HG03457 (cell line): ENCODE measurements around the gene RNF32.
A peak's percentile ranks its signal among the peaks of the same experiment; 100 is the strongest.
"Not testable (repeated sequence)": the region's sequence is repeated elsewhere in the genome, so short reads cannot be mapped to it uniquely, and the experiment has no call there.

ENCODE experiments used
- ATAC-seq: cut with Tn5 transposase; IDR thresholded peaks from one replicate; pipeline ENCODE4 v1.9.1; 2021; ENCODE audit warnings: moderate number of reproducible peaks; ENCODE audit not compliant: unreplicated experiment

The RNF32 gene

DNA sequence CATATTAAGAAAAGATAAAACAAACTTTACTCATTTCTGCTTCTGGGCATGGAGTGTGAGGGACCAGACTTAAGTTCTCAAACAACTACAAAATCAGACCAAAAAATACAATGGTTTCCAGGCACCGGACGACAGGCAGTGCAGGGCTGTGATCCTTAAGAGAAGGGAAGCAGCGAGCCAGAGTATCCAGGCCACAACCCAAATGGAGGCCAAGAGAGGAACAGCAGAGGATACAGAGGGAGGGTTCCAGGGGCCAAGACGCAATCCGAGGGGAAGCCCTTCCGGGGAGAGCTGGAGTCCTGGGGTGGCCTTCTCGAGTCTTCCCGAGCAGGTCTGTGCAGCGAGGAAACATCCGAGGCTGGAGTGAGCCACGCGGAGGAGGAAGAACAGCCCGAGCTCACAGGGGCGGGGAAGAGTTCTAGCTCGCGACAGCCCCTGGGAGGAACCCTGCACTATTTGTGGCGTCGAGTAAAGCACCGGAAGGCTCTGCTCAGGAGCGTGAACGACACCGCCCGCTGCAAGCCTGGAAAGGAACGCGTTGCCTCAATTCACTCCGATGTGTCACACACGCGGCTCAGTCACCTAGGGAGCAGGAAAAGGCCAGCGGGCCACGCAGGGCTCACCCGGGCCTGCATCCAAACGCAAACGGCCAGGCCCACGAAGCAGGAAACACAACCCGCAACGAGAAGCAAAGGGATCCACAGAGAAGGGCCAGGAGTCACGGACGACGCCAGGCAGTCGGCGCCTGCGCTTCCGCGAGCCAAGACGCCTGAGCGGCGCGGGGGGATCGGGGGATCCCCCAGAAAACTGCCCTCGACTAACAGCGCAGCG is 933 bp upstream of the RNF32 start:
- no peak for ATAC-seq

DNA sequence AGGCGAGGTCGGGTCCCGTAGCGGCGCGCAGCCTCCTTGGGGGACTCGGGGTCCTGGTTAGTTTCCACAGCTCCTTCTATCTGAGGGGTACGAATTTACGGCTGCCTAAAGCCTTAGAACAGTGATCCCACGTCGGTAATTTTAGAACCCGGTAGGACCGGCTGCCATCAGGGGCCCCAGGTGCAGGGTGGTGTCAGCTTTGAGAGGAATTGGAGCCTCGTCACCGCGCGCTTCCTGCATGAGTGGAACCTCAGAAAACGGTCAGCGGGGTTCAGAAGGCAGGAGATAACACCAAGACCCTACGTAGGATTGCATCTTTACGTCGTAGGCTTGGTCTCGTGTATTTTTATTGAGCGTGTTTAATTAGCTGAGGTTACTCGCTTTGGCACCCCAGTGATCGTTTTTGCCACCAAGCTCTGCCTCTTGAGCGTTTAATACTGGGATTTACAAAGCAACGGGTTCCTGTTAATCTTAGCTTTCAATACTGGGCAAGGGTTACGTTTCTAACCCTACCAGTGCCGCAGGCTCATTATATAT is 443 bp downstream of the RNF32 start:
- peak; percentile 47 for ATAC-seq

DNA sequence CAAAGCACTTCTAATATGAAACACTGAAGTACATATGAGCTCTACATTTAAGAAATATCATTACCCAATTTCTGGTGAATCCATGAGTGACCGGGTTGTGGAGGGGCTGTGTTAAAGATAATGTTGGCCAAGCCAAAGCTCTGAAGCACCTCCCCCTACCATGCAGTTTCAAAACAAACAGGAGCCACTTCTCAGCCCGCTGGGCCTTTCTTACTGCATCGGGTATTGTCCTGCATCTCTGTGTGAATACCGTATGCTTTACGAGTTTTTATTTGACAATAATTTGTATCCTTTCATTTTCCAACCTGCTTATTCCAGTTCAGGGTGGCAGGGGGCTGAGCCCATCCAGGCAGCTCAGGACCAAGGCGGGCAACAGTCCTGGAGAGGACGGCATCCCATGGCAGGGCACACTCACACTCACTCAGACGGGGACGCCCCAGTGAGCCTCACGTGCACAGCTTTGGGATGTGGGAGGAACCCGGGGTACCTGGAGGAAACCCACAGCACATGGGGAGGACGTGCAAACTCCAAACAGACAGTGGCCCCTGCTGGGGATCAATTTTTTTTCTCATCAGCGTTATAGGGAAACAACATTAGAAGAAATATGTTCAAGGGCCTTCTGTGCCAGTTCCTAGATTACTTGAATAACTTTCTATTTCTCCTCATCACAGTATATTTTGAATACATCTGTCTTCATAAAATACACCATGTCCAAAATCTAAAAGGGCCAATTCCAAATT is 1.9 kb downstream of the RNF32 start:
- no peak for ATAC-seq

DNA sequence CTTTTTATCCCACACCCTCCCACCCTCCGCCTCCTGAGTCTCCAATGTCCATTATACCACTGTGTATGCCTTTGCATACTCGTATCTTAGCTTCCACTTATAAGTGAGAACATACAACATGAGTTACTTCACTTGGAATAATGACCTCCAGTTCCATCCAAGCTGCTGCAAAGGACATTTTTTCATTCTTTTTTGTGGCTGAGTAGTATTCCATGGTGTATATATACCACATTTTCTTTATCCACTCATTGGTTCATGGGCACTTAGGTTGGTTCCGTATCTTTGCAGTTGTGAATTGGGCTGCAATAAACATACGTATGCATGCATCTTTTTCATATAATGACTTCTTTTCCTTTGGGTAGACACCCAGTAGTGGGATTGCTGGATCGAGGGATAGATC is 6.8 kb downstream of the RNF32 start:
- not testable (repeated sequence) for ATAC-seq

DNA sequence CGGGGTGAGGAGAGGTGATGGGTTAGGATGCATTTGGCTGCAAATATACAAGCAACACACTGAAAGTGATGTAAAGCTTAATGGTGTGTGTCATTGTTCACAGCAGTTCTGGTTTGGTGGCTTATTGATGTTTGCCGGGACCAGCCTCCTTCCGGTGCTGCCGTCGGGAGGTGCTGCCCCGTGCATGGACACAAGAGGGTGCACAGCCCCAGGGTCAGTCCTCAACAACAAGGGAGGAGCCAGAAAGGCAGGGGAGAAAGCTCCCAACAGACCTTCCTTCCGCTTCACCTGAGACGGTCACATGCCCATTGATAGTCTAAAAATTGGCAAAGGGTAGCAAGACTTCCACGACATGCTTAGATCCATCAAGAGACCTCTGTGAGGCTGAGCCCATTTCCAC is 9.5 kb downstream of the RNF32 start:
- ATAC-seq = no peak

DNA sequence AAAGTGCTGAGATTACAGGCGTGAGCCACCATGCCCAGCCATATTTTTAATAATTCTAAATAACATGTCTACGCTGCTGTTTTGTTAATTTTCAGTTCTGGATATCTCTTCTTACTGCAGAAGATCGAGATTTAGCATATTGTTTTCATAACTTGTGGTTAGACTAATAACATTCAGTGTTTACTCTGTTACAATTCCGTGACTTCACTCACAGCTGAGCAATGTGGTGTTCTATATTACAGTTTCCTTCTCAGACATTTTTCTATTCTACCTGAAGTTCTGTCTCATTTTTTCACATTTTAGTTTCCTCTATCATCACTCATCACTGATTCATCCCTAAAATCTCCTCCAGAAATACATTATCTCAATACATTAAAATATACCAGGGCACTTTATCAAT is 10.9 kb downstream of the RNF32 start:
- ATAC-seq = no peak

DNA sequence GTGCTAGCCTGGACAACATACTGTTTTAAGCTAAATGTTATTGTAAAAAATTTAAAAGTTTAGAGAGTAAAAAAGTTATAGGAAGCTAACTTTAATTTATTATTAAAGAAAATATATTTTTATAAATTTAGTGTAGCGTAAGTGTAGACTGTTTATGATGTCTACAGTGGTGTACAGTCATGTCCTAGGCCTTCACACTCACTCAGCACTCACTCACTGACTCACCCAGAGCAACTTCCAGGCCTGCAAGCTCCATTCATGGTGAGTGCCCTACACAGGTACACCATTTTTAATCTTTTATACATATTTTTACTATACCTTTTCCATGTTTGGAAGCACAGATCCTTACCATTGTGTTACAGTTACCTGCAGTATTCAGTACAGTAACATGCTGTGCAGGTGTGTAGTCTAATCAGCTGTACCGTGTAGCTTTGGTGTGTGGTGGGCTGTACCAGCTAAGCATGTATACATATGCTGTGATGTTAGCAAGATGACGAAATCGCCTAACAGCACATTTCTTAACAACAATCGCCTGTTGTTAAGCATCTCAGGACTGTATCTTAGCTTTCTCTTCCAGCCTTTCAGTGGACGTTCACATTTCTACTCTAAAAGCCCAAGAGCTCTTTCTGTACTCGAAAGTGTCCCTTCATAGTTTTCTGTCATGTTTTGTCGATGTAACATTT is 12.5 kb downstream of the RNF32 start:
- ATAC-seq = no peak

DNA sequence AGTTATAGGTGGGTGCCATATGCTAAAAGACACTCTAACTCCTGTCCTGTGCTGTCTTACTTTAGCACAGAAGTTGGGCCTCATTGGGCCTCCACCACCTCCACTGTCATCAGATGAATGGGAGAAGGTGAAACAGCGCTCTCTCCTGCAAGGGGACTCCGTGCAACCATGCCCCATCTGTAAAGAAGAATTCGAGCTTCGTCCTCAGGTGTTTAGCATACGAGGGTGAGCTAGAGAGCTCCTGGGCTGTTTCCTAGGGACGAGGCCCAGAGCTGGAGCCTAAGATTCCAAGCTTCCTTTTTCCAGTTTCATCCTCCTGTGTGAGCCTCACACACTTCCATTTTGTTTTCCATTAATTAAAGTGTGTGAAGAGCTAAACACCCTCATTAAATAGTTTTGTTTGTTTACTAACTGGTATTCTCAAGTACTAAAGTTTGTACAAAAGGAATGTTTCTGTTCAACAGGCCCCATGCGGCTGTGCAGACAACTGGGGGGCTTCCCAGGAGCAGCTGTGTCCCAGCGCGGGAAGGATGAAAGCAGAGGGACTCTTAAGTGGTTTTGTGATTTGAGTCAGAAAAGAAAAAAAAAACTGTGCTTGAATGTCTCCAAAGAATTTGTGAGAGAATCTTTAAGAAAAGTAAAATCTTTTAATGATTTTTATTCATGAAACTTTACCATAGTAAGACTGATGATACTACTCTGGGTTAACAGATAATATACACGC is 14.1 kb downstream of the RNF32 start:
- no peak for ATAC-seq

DNA sequence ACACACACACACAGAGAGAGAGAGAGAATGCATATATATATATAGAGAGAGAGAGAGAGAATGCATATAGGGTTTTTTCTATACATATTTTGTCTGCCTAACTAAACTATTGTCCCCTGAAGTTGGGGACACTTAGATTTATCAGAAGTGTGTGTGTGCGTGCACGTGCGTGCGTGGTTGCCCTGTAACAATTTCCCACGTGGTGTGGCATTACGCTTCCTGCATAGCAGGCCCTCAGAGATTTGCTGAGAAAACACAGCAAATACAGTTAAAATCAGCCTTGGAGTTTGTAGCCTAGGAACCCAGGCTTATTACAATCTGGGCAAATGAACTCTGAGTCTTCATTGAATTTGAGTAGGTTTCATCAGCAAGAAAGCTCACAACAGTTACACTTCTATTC is 14.7 kb downstream of the RNF32 start:
- no peak for ATAC-seq

DNA sequence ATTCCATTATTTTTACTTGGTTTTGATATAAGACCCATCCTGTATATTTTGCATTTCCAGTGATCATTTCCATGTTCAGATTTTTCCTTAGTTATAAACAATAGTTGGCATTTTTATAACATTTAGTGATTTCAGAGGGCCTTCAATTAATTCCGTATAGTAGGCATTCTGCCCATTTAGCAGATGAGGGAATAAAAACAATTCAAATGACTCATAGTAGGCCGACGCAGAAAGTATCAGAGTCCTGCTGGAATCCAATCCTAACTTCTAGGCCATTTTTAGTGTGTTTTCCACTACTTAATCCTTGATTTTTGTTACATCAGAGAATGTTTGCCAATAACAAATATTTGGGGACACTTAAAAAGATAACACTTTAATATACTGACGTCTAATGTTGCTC is 15.4 kb downstream of the RNF32 start:
- no peak for ATAC-seq

DNA sequence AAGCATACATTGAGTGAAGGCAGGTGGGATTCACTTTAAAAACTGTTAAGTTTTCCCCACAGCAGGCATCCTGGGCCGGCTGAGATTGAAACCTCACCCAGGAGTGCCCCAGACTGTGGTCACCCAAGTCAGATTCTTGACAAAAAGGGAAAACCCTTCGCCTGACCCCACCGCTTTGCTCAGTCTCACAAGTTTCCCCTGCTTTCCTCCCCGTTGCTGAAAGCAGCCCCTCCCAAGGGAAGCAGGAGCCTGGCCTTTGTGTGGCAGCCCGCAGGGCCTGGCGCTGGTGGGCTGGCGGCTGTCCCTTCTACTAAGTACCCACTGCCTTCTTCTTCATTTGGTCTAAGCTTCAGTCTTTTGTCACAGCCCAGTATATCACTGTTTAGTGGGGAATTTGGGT is 16.0 kb downstream of the RNF32 start:
- ATAC-seq = no peak

DNA sequence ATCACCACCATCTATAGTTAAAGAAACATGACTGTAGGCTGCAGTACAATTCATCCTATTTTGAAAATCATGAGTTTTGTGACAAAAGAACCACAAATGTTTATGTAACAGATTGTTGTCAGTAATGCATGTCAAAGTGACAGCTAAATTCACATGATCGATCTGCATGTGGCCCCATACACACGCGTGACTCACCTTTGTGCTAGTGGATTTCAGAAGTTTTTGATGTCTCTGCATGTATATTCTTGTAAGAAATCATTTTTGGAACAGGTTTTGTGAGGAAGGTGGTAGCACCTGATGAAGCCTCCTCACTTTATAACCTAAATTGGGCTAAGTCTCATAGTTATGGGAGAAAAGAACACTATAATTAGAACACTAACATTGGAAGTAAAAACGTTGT is 17.1 kb downstream of the RNF32 start:
- no peak for ATAC-seq

DNA sequence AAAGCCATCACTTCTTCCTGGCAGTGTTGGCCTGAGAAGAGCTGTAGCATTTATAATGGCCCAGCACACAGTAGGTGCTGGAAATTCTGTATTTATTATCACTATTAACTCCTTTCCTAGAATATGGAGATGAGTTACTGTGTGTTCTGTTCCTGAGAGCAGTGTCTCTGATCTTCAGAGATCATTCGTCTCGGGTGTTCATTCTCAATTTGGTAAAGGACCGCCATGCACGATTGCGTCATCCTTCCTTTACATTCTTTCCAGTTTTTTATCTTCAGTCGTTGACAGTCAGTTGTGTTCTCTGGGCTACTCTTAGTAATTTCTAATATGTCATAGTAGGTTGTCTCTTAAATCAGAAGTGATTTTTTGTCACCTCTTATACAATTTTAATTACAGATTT is 18.6 kb downstream of the RNF32 start:
- ATAC-seq = no peak

DNA sequence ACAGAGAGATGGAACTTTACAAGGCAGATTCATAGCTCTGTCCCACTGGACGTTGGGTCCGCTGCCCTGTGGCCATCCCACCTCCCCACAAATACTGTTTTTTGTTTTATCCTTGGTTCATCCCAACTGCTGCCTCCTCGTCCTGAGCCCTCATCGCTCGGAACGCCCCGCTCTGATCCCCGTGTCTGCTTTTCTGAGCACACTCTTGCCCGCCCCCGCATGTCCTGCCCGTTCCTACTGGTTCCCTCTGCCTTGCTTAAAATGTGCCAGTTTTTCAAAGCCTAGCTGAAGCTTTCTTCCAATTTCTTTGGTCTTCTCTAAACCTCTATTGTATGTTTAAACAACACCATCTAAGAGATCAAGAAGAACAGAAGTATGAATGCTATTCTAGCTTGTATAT is 19.4 kb downstream of the RNF32 start:
- no peak for ATAC-seq

DNA sequence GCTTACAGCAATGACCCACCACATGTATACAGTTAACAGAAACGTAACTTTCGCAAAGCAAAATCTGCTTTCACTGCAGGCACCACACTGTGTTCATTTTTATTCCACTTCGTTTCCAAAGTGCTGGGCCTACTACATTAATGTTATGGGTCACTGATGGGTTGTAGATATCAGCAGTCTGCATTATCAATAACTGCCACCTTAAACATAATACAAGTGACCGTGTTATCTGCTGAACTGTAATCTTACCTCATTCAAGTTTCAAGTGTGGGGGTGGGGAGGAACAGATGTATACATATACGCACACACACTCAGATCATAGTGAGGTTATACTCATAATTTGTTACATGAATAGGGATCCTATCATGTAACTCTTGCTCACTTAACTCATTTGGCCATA is 21.1 kb downstream of the RNF32 start:
- ATAC-seq = no peak

DNA sequence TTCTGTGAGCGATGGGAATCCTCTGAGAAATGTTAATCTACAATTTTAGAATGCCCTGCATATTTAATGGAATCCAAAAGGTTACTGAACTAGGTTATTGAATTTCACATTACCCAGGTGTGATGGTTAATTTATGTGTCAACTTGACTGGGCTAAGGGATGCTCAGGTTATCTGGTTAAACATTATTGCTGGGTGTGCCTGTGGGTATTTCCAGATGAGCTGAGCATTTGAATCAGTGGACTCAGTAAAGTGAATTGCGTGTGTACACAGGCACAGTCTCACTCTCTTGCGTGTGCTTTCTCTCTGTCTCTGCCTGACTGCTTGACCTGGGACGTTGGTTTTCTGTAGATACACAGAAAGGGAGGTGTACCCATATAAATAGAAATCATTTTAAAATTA is 21.7 kb downstream of the RNF32 start:
- peak; percentile 56 for ATAC-seq

DNA sequence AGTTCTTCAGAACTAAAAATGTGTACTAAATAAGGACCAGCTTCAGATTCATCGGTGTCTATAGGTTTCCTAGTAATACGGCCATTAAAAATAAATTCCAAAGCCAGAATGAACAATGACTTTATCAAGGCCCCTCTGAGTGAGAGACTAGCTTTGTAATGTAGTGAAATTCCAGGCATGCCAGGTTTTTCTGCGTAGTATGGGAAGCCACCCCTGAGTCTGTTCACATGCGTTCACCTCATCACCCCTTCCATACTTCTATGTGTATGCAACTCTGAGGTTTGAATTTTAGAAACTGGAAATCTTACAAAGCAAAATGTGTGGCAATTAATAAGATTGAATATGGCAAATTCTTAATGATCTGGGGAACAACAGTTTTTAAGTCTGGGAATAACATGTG is 24.5 kb downstream of the RNF32 start:
- no peak for ATAC-seq

DNA sequence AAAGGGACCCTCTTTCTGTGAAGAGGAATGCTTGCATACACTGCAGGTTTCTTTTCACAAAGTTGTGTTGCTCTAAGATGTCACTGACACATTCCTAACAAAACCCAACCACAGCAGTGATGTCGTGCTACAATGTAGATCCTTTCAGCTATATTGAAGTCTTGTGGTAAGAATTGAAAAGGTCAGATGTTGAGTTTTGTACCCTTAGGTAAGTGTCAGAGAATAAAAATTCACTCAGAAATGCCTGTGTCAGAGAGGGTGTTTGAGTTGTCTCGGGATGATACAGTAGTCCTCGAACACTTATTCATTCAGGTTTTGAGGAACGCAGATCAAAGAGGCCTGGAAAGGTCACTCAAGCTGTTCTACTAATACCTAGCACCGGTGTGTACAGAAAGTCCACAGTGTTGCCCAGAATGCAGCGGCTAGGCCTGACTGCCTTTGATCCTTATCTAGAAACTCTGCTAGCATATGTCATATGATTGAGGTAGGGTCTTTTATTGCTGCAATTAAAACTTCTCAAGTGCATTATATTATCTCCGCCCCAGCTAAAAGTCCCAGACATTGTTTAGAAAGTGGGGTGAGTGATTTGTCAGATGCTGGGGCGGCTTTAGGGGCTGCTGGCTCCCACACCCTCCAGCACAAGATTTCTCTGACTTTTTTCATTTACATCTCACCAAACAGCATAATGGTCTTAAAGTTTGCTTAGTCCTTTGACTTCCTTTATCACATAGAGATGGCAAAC is 26.0 kb downstream of the RNF32 start:
- no peak for ATAC-seq

DNA sequence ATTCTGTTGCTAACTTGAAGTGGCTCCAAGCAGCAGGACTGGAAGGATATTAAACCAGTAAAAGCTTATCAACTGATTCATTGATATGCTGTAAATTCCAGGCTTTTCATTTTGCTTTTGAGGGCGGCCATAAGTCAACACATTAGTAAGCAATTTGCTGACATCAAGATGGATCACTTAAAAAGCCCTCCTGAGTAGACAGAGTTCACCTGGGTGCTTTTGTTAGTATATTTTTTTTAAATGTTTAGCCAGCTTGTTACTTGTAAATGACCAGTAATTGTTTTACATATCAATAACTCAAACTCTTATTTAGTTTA is 26.5 kb downstream of the RNF32 start:
- no peak for ATAC-seq

DNA sequence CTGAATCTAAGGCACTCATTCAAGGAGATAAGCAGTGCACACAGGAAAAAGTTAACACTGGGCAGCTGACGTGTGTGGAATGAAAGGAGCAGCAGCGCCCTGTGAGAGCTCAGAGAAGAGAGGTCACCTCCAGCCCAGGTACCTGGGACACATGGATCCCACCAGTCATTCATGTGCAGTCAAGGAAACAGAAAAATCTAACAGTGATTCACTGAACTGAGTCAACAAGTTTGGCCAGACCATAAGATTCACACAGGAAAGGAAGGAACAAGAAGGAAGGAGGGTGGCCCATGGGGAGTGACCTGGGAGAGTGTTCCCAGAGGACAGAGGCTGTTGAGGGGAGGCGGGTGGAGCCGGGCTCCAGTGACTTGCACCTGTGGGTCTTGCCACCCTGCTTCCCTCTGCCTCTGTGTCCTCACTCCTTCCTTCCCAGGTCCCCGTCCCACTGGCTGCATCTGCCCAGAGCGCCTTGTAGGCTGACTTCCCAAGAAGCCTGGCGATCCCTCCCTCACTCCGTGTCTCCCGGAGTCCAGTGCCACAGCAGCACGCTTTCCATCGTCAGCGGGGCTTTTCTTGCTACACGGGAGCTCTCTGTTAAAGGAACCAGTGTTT is 27.7 kb downstream of the RNF32 start:
- no peak for ATAC-seq
